DND-41 (cell line): ENCODE measurements around the gene FOXP1.

ENCODE experiments used
- ATAC-seq: fragments of 200-7000 bp; cut with Tn5 transposase; 3 replicates; pipeline ENCODE4 v1.9.1; 2021; ENCODE audit warnings: low read depth; ENCODE audit not compliant: insufficient read depth
- DNase-seq: peaks from one replicate; pipeline ENCODE4 v3.0.0-alpha.2; 2020
- H2AFZ ChIP-seq: 2 replicates; pipeline ENCODE4 v1.6.0; 2012; ENCODE audit warnings: low read depth, low read length
- H3K27ac ChIP-seq: 2 replicates; pipeline ENCODE4 v1.5.1; 2012; ENCODE audit warnings: low read length, inconsistent platforms
- H3K27me3 ChIP-seq: fragments of 200-600 bp; sonication (generic); 2 replicates; pipeline ENCODE4 v1.6.0; 2012; ENCODE audit warnings: low read length, mild to moderate bottlenecking, inconsistent platforms; ENCODE audit not compliant: insufficient read depth, poor library complexity
- H3K36me3 ChIP-seq: 2 replicates; pipeline ENCODE4 v1.5.1; 2012; ENCODE audit warnings: low read length, inconsistent platforms; ENCODE audit not compliant: insufficient read depth
- H3K4me1 ChIP-seq: 2 replicates; pipeline ENCODE4 v1.5.1; 2012; ENCODE audit warnings: mild to moderate bottlenecking, low read length; ENCODE audit not compliant: insufficient read depth
- H3K4me2 ChIP-seq: 2 replicates; pipeline ENCODE4 v1.6.0; 2012; ENCODE audit warnings: mild to moderate bottlenecking, moderate library complexity, low read length, inconsistent platforms; ENCODE audit not compliant: insufficient read depth
- H3K4me3 ChIP-seq, 2 experiments: fragments of 200-600 bp in 1 of 2; shearing (Covaris generic) in 1 of 2; 2 replicates each; pipeline ENCODE4 v1.5.1; 2012 to 2016; ENCODE audit warnings: inconsistent platforms in 2 of 2, low read length in 2 of 2, mild to moderate bottlenecking in 2 of 2, low read depth in 1 of 2, moderate library complexity in 1 of 2
- H3K79me2 ChIP-seq: 2 replicates; pipeline ENCODE4 v1.6.0; 2012; ENCODE audit warnings: low read length, inconsistent platforms; ENCODE audit not compliant: insufficient read depth
- H3K9ac ChIP-seq: 2 replicates; pipeline ENCODE4 v1.6.0; 2012; ENCODE audit warnings: low read depth, mild to moderate bottlenecking, inconsistent platforms, low read length, moderate library complexity
- H3K9me3 ChIP-seq: 2 replicates; pipeline ENCODE4 v1.5.1; 2012; ENCODE audit warnings: low read length, moderate library complexity, mild to moderate bottlenecking, inconsistent platforms; ENCODE audit not compliant: insufficient read depth, severe bottlenecking
- H4K20me1 ChIP-seq: 2 replicates; pipeline ENCODE4 v1.6.0; 2012; ENCODE audit warnings: low read length; ENCODE audit not compliant: insufficient read depth
- EZH2 ChIP-seq: IDR thresholded peaks from 3 replicates; pipeline ENCODE4 v1.6.1; 2012; ENCODE audit warnings: borderline replicate concordance, low read depth, mild to moderate bottlenecking, moderate library complexity, low read length, inconsistent platforms; ENCODE audit not compliant: severe bottlenecking
- TF ChIP-seq, protein P1 (sequence below): IDR thresholded peaks from 2 replicates; pipeline ENCODE4 v1.5.1; 2012; ENCODE audit warnings: borderline replicate concordance, low read length, moderate library complexity, mild to moderate bottlenecking; ENCODE audit not compliant: poor library complexity, severe bottlenecking; ENCODE audit errors: extremely low read depth

Gene FOXP1

GRCh38 chr3:71055257-71056001 is 528.1 kb downstream of the FOXP1 start:
- Histone ChIP-seq H3K4me3 (no peak overlapping the region), H3K27ac (no peak overlapping the region), H3K36me3 (peaks cover 43% of the 10 kb centered on the region), H3K9ac (no peak overlapping the region), H4K20me1 (peaks cover 51% of the 10 kb centered on the region), H3K79me2 (peaks cover 99% of the 10 kb centered on the region), H2AFZ (no peak overlapping the region), H3K27me3 (no peaks in the 10 kb centered on the region), H3K4me2 (no peak overlapping the region), H3K9me3 (no peaks in the 10 kb centered on the region), H3K4me1 (peaks cover 9% of the 10 kb centered on the region; the same call in 1 of the 2 replicates)
- no peak for TF ChIP-seq EZH2
- TF ChIP-seq, protein P1, sequence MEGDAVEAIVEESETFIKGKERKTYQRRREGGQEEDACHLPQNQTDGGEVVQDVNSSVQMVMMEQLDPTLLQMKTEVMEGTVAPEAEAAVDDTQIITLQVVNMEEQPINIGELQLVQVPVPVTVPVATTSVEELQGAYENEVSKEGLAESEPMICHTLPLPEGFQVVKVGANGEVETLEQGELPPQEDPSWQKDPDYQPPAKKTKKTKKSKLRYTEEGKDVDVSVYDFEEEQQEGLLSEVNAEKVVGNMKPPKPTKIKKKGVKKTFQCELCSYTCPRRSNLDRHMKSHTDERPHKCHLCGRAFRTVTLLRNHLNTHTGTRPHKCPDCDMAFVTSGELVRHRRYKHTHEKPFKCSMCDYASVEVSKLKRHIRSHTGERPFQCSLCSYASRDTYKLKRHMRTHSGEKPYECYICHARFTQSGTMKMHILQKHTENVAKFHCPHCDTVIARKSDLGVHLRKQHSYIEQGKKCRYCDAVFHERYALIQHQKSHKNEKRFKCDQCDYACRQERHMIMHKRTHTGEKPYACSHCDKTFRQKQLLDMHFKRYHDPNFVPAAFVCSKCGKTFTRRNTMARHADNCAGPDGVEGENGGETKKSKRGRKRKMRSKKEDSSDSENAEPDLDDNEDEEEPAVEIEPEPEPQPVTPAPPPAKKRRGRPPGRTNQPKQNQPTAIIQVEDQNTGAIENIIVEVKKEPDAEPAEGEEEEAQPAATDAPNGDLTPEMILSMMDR, result no peak
- no peak for ATAC-seq
- no peak for DNase-seq

- peaks cover 12% of the 10 kb centered on the region; the same call in 1 of the 2 replicates for H3K4me1 ChIP-seq
- no peak overlapping the region for H3K9ac ChIP-seq
- H4K20me1 ChIP-seq, result peaks cover 50% of the 10 kb centered on the region
- H3K4me2 ChIP-seq, result no peak overlapping the region
- no peak overlapping the region for H2AFZ ChIP-seq
- no peaks in the 10 kb centered on the region for H3K9me3 ChIP-seq
- no peaks in the 10 kb centered on the region for H3K27me3 ChIP-seq
- no peak for DNase-seq
- TF ChIP-seq, protein P1, result no peak
- TF ChIP-seq EZH2, result no peak
- no peak overlapping the region for H3K4me3 ChIP-seq
- no peak for ATAC-seq
- peaks cover 99% of the 10 kb centered on the region for H3K79me2 ChIP-seq
- peaks cover 53% of the 10 kb centered on the region for H3K36me3 ChIP-seq
- H3K27ac ChIP-seq, result no peak overlapping the region
Observed at GRCh38 chr3:71054312-71054711, 529.2 kb downstream of the FOXP1 start.

- no peaks in the 10 kb centered on the region for H3K27me3 ChIP-seq
- H3K4me1 ChIP-seq, result peaks cover 12% of the 10 kb centered on the region; the same call in 1 of the 2 replicates
- no peak overlapping the region for H3K27ac ChIP-seq
- H3K36me3 ChIP-seq, result peaks cover 61% of the 10 kb centered on the region
- ATAC-seq (no peak), DNase-seq (no peak)
- H4K20me1 ChIP-seq, result peaks cover 51% of the 10 kb centered on the region
- H3K79me2 ChIP-seq, result peaks cover 99% of the 10 kb centered on the region
- H3K9me3 ChIP-seq, result no peaks in the 10 kb centered on the region
- no peak overlapping the region for H3K4me2 ChIP-seq
- no peak overlapping the region for H3K9ac ChIP-seq
- no peak for TF ChIP-seq EZH2
- TF ChIP-seq, protein P1, result no peak
- H2AFZ ChIP-seq, result no peak overlapping the region
- H3K4me3 ChIP-seq, result no peak overlapping the region
Observed at GRCh38 chr3:71053495-71053894, 530.0 kb downstream of the FOXP1 start.
